ENCODE data around the gene UBE2L3. TPM values are rescaled to one million over a fixed set of nuclear protein-coding genes. Genes with fewer than 3 reads are reported as not detected.
"Not testable (repeated sequence)": the region's sequence is repeated elsewhere in the genome, so short reads cannot be mapped to it uniquely, and the experiment has no call there.

Gene UBE2L3
- total RNA-seq, 1 experiment from 2014 or later: 62.9 TPM

DNA sequence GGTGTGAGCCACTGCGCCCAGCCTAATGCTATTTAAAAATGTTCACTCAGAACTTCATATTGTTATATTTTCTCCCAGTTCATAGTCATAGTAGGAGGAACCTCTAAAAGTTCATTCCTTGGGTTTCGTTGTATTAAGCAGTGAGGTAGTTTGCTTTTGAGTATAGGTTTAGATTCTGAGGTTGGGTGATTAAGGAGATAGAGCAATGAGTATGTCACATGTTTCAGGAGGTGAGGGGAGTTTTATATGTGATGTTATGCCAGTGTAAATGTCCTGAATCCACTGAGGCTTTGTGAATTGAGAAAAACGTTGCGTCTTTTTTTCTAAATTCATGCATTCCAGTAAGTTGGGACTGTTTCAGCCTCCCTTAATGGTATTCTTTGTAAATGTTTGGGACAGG lies 4.2 kb downstream of the UBE2L3 start:
- DNase-seq (ENCODE audit: low read depth): no peak

DNA sequence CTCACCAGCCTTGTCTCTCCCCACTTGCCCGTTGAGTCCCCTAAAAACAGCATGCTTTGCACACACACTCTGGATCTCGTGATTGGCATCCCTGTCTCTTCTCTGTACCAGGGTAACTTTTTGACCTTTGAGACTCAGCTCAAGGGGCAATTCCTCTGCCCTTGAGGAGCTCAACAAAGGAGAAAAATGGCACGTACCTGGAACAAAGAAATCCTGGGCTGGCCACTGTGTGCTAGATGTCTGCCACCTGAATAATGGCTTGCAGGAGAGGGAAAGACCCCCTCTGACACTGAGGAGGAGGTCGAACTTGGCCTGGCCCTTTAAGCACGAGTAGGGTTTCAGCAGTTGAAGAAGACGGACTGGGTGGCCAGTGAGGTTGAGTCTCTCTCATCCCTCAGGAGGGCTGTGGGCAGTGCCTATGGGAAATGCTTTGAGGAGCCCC lies 5.8 kb downstream of the UBE2L3 start:
- DNase-seq (ENCODE audit: low read depth): no peak

DNA sequence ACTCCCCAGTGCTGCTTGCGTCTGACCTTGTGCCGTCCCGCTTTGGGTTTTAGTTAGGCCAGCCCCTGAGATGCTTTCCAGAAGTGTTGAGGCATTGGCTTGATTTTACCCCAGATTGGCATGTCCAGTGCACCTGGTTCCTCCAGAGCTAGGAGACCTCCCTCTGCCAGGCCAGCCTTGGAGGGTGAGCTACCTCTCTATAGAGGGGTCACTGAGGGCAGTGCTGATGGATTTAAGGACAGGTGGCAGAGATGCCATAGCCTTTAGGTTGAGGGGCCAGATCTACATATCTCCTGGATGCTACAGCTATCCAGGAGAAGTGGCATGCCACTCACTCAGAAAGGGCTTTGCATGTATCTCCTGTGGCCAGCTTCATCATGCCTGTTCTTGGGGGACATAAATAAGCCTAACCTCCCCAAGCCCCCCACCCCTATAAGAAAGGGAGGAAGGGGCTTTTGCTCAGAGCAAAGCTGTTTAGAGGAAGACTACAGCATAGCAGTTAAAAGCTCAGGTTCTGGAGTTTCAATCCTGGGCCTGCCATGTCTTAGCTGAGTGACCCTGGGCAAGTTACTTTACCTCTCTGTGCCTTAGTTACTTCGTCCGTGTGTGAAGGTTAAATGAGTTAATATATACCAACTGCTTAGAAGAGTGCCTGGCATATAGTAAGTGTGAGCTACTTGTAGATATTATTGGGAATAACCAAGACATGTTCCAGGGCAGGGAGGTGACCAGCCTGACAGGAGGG lies 6.4 kb downstream of the UBE2L3 start:
- DNase-seq (ENCODE audit: low read depth): no peak

DNA sequence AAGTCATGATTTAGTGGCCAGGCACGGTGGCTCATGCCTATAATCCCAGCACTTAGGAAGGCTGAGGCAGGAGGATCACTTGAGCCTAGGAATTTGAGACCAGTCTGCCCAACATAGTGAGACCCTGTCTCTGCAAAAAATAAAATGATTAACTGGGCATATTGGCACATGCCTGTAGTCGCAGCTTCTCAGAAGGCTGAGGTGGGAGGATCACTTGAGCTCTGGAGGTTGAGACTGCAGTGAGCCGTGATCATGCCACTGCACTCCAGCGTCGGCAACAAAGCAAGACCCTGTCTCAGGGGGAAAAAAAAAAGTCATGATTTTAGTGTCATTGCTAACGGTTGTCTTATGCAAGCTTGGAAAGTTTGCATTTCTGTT lies 11.9 kb downstream of the UBE2L3 start:
- DNase-seq (ENCODE audit: low read depth): no peak

DNA sequence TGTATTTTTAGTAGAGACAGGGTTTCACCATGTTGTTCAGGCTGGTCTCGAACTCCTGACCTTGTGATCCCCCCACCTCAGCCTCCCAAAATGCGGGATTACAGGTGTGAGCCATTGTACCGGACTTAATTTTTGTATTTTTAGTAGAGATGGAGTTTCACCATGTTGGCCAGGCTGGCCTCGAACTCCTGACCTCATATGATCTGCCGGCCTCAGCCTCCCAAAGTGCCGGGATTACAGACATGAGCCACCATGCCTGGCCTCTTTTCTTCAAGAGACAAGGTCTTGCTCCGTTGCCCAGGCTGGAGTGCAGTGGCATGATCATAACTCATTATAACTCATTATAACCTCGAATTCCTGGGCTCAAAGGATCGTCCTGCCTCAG lies 13.1 kb downstream of the UBE2L3 start:
- not testable (repeated sequence) for DNase-seq (ENCODE audit: low read depth)

DNA sequence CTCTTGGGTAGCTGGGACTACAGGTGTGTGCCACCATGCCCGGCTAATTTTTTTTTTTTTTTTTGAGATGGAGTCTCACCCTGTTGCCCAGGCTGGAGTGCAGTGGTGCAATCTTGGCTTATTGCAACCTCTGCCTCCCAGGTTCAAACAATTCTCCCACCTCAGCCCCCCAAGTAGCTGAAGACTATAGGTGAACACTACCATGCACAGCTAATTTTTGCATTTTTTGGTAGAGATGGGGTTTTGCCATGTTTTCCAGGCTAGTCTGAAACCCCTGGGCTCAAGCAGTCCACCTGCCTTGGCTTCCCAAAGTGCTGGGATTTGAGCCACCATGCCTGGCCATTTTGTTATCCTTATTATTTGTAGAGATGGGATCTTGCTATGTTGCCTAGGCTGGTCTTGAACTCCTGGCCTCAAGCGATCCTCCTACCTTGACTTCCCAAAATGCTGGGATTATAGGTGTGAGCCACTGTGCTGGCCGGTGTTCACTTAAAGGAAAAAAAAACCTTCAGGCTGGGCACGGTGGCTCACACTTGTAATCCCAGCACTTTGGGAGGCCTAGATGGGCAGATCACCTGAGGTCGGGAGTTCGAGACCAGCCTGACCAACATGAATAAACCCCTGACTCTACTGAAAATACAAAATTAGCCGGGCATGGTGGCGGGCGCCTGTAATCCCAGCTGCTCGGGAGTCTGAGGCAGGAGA lies 13.6 kb downstream of the UBE2L3 start:
- DNase-seq (ENCODE audit: low read depth): not testable (repeated sequence)

DNA sequence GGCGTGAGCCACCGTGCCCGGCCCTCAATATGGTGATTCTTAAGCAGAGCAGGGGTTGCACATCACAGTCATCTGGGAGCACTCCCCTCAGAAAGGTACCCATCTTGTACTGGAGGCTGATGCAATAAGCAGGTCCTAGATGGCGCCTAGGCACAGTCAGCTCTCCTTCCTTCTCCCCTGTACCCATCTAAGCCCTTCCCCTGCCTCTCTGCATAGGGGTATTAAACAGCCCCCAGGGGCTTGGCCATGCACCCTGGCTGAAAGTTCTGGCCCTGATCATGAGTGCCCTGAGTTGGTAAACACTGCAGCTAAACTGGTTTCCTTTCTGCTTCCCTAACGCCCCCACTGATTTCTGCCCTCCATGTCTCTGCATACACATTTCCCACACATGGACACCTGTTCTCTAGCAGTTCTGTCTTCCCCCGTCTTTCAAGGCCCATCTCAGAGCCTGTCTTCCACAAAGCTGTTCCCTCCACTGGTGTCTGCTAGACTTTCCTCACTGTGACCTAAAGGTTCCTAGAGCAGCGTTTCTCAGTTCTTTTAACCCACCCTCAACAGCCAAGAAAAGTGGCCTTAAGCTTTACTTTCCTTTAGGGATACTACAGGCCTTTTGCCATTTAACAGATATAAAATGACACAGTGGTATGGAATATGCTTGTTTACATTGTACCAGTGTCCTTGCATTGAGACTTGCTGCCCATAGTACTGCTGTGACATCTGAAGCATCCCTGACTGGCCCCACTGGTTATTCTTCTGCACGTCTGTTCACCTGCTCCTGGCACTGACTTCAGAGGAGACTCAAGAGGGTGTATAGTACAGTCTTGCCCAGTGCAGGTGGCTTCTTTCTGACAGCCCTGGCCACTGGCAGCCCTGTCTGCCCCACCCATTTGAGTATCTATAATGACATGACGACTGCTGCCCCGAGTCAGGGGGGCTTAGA lies 15.6 kb downstream of the UBE2L3 start:
- no peak for DNase-seq (ENCODE audit: low read depth)

DNA sequence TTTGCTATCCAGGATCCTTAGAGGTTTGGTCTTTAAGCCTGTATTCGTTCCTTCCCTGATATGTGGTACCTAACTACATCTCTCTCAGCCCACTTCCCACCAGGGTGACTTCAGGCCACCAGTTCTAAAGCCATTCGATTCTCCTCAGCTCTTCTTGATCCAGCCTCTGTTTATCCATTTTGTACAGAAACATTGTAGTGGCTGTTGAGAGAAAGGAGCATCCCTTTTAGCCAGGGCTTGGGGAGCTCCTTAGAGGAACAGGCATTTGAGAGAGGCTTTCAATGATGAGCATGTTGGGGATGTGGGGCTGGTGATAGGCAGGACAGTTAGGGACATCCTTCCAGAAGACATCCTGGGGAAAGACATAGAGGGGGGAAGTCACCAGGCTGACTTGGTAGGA lies 17.9 kb downstream of the UBE2L3 start:
- no peak for DNase-seq (ENCODE audit: low read depth)

DNA sequence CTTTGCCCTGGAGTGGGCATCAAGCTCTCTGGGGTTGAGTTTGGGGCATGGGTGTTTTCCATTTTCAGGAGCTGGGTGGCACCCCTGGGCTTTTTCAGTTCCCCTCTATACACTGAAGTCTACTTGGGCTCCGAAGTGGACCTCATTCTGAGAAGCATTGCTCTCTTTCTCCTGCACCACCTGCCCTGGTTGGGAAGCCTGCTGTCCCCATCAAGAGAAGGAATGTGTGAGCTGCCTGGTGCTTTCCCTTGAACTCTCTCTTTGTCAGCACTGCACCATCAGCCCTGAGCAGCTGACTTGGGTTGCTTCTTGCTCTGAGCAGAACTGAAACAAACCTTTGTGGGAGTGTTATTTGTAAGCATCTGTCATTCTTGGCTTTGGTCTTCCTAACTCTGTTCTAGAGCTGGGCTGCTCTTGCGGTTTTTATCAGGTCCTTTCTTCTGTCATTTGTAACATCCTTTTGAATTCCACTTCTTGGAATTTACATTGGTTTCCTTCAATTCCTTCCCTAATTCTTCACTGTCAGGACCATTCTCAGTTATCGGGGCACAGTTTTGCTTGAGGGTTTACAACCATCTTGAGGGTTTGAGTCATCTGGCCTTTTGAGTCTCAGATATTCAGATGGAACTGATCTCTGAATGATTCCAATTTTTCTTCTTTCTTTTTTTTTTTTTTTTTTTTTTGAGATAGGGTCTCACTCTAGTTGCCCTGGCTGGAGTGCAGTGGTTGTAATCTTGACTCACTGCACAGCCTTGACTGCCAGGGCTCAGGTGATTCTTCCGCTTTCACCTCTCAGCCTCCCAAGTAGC lies 20.5 kb downstream of the UBE2L3 start:
- DNase-seq (ENCODE audit: low read depth): no peak

DNA sequence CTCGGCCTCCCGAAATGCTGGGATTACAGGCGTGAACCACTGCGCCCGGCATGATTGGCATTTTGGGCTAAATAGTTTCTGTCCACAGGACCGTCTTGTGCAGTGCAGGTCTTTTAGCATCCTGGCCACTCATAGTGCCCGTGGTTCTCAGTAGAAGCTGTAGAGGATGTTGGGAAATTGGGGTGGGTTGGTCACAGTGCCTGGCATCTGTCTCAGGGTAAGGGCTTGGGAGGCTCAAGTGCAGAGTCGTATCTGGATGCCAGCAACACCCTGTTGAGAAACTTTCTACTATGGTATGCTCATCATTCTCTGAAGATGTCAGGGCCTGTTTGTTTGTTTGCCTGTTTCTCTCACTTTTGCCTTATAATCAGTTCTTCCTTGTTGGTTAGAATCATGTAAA lies 21.9 kb downstream of the UBE2L3 start:
- DNase-seq (ENCODE audit: low read depth): no peak

GRCh38 chr22:21590809-21591641 lies 23.5 kb downstream of the UBE2L3 start:
- DNase-seq (ENCODE audit: low read depth): no peak

- no peak for DNase-seq (ENCODE audit: low read depth)
These were observed 24.2 kb downstream of the UBE2L3 start for GRCh38 chr22:21591695-21592094.

DNA sequence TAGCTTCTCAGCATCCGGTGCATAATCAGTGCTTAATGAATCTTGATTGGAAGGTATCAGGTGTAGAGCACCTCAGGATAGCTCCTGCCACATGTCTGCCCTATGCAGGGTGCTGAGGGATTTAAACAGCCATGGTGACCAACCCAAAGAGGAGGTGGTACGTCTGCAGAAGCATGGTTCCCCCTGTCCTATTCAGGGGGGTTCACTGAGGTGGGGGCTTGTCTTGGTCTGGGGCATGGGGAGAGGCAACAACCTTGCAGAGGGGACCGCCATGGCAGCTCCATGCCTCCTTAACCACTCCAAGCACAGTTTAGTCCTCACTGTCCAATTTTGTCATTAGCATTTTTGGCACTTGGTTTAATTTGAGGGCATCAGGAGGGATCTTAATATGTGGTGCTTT lies 24.9 kb downstream of the UBE2L3 start:
- no peak for DNase-seq (ENCODE audit: low read depth)

GRCh38 chr22:21593406-21594232 lies 26.1 kb downstream of the UBE2L3 start:
- DNase-seq (ENCODE audit: low read depth): no peak

- DNase-seq (ENCODE audit: low read depth): no peak
These were observed 27.4 kb downstream of the UBE2L3 start for GRCh38 chr22:21594865-21595452.

DNA sequence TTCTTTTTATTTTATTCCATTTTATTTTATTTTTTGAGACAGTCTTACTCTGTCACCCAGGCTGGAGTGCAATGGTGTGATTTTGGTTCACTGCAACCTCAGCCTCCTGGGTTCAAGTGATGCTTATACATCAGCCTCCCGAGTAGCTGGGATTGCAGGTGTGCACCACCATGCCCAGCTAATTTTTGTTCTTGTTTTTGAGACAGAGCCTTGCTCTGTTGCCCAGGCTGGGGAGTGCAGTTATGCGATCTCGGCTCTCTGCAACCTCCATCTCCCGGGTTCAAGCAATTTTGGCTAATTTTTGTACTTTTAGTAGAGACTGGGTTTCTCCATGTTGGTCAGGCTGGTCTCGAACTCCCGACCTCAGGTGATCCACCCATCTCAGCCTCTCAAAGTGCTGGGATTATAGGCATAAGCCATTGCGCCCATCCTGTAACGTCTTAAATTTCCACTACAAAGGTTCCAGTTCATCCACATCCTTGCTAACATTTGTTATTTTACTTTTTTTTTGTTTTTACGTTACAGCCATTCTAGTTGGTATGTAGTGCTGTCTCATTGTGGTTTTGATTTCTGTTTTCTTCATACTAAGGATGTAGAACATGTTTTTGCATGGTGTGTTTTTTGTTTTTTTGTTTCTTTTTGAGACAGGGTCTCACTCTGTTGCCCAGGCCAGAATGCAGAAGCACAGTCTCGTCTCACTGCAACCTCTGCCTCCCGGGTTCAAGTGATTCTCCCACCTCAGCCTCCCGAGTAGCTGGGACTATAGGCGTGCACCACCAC lies 29.0 kb downstream of the UBE2L3 start:
- not testable (repeated sequence) for DNase-seq (ENCODE audit: low read depth)

GRCh38 chr22:21598302-21598701 lies 30.8 kb downstream of the UBE2L3 start:
- no peak for DNase-seq (ENCODE audit: low read depth)

Measured in Daoy (cell line).